Mesenchymal stem cell (in vitro differentiated cells and primary cell): ENCODE data around the gene PPP1R36.
"Not testable (repeated sequence)": the region's sequence is repeated elsewhere in the genome, so short reads cannot be mapped to it uniquely, and the experiment has no call there.

Experiments
- DNase-seq: peaks from one replicate; pipeline ENCODE4 v3.0.0-alpha.2; 2013
- H2AFZ ChIP-seq: one replicate; pipeline ENCODE4 v1.6.1; 2013; ENCODE audit warnings: low read depth, mild to moderate bottlenecking, control low read depth, inconsistent platforms, low read length, moderate library complexity
- H2AK5ac ChIP-seq: 2 replicates; pipeline ENCODE4 v1.6.1; 2013; ENCODE audit warnings: low read length, moderate library complexity, mild to moderate bottlenecking, inconsistent platforms; ENCODE audit not compliant: severe bottlenecking
- H2BK120ac ChIP-seq: one replicate; pipeline ENCODE4 v1.6.1; 2013; ENCODE audit warnings: low read depth, mild to moderate bottlenecking, inconsistent platforms, low read length, moderate library complexity
- H2BK12ac ChIP-seq, 2 experiments: one replicate each; pipeline ENCODE4 v1.6.1; 2013; ENCODE audit warnings: inconsistent platforms in 2 of 2, low read length in 2 of 2, mild to moderate bottlenecking in 2 of 2, moderate library complexity in 2 of 2, control low read depth in 1 of 2
- H2BK15ac ChIP-seq: one replicate; pipeline ENCODE4 v1.6.1; 2013; ENCODE audit warnings: mild to moderate bottlenecking, low read depth, inconsistent platforms; ENCODE audit not compliant: poor library complexity, severe bottlenecking
- H2BK5ac ChIP-seq: 2 replicates; pipeline ENCODE4 v1.6.1; 2013; ENCODE audit warnings: low read depth, mild to moderate bottlenecking, low read length, control low read depth, inconsistent platforms; ENCODE audit not compliant: poor library complexity, severe bottlenecking
- H3K14ac ChIP-seq, 2 experiments: one replicate each; pipeline ENCODE4 v1.6.1; 2013; ENCODE audit warnings: inconsistent platforms in 2 of 2, low read length in 2 of 2, control low read depth in 1 of 2, mild to moderate bottlenecking in 1 of 2, moderate library complexity in 1 of 2
- H3K18ac ChIP-seq, 2 experiments: one replicate each; pipeline ENCODE4 v1.6.1; 2013; ENCODE audit warnings: inconsistent platforms in 2 of 2, low read length in 2 of 2, control low read depth in 1 of 2, low read depth in 1 of 2, mild to moderate bottlenecking in 1 of 2
- H3K23ac ChIP-seq, 2 experiments: one replicate each; pipeline ENCODE4 v1.6.1; 2013; ENCODE audit warnings: inconsistent platforms in 2 of 2, low read length in 2 of 2, mild to moderate bottlenecking in 2 of 2, moderate library complexity in 2 of 2, control low read depth in 1 of 2
- H3K27ac ChIP-seq: 2 replicates; pipeline ENCODE4 v1.5.1; 2013; ENCODE audit warnings: mild to moderate bottlenecking, moderate library complexity, low read length, control low read depth, inconsistent platforms; ENCODE audit not compliant: poor library complexity, severe bottlenecking
- H3K27me3 ChIP-seq, 2 experiments: 2 replicates each; pipeline versions ENCODE4 v1.6.1 to v1.7.0; 2013; ENCODE audit warnings: low read length in 2 of 2, mild to moderate bottlenecking in 2 of 2, moderate library complexity in 2 of 2, control low read depth in 1 of 2, inconsistent platforms in 1 of 2; ENCODE audit not compliant: control insufficient read depth in 1 of 2, insufficient read depth in 1 of 2
- H3K36me3 ChIP-seq, 2 experiments: 2 replicates each; pipeline versions ENCODE4 v1.6.1 to v1.7.0; 2013; ENCODE audit warnings: low read length in 2 of 2, control low read depth in 1 of 2, inconsistent platforms in 1 of 2, low read depth in 1 of 2, mild to moderate bottlenecking in 1 of 2; ENCODE audit not compliant: insufficient read depth in 2 of 2, control insufficient read depth in 1 of 2
- H3K4ac ChIP-seq, 2 experiments: one replicate each; pipeline ENCODE4 v1.6.1; 2013; ENCODE audit warnings: inconsistent platforms in 2 of 2, low read length in 2 of 2, mild to moderate bottlenecking in 2 of 2, moderate library complexity in 2 of 2, control low read depth in 1 of 2, low read depth in 1 of 2
- H3K4me1 ChIP-seq: 2 replicates; pipeline ENCODE4 v1.6.1; 2013; ENCODE audit warnings: low read depth, low read length, control low read depth; ENCODE audit not compliant: control insufficient read depth, insufficient read depth
- H3K4me2 ChIP-seq: 2 replicates; pipeline ENCODE4 v1.6.1; 2013; ENCODE audit warnings: low read length, mild to moderate bottlenecking, inconsistent platforms; ENCODE audit not compliant: poor library complexity, severe bottlenecking
- H3K4me3 ChIP-seq, 2 experiments: 2 replicates each; pipeline versions ENCODE4 v1.5.1 to v1.7.0; 2013; ENCODE audit warnings: low read length in 2 of 2, mild to moderate bottlenecking in 2 of 2, control low read depth in 1 of 2, low read depth in 1 of 2; ENCODE audit not compliant: insufficient read depth in 1 of 2
- H3K79me1 ChIP-seq: replicated peaks from 2 replicates; pipeline ENCODE4 v1.6.1; 2013; ENCODE audit warnings: mild to moderate bottlenecking, control low read depth, low read length, inconsistent platforms; ENCODE audit not compliant: poor library complexity, severe bottlenecking
- H3K9ac ChIP-seq: 2 replicates; pipeline ENCODE4 v1.7.0; 2013; ENCODE audit warnings: mild to moderate bottlenecking, low read length, moderate library complexity
- H3K9me3 ChIP-seq: 2 replicates; pipeline ENCODE4 v1.7.0; 2013; ENCODE audit warnings: mild to moderate bottlenecking, low read length; ENCODE audit not compliant: control insufficient read depth
- H4K8ac ChIP-seq: one replicate; pipeline ENCODE4 v1.6.1; 2013; ENCODE audit warnings: inconsistent platforms, mild to moderate bottlenecking, low read length, moderate library complexity
- H4K91ac ChIP-seq: one replicate; pipeline ENCODE4 v1.6.1; 2013; ENCODE audit warnings: mild to moderate bottlenecking, low read length, inconsistent platforms
- WGBS: methylation state at CpG from one replicate; pipeline ENCODE4 v1.1.7; 2013; ENCODE audit warnings: mixed read lengths; 5-methylcytosine and 5-hydroxymethylcytosine counted together

PPP1R36 gene

DNA sequence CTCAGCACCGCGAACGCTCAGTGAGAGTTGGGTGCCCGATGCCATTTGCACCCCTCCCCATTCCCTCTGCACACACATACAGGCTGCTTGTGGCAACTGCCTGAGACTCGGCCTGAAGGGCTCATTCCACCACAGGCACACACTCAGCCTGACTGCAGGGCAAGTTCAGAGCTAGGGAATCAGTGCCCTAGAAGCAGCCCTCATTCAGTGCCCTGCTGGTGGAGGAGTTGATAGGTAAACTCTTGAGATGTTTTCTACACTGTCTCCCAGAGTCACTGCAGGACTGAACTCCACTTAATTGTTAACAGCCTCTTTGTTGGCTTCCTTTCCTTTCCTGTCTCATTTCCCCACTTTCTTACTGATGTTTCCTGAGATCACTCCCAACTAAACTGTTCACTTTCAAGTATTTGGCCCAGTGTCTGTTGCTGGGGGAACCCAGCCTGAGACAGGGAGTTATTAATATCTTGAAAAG is 16.9 kb downstream of the PPP1R36 start:
- no peak overlapping the region for H4K91ac ChIP-seq
- peak overlapping the region; percentile 4 for H4K8ac ChIP-seq
- no peak overlapping the region for H3K4ac ChIP-seq
- no peaks in the 10 kb centered on the region for H3K36me3 ChIP-seq
- no peaks in the 10 kb centered on the region for H3K27me3 ChIP-seq
- no peak overlapping the region for H3K27ac ChIP-seq
- no peak overlapping the region for H3K23ac ChIP-seq
- no peak overlapping the region for H3K4me2 ChIP-seq
- peak overlapping the region; percentile 64 for H3K9ac ChIP-seq
- H3K9me3 ChIP-seq: no peaks in the 10 kb centered on the region
- H2BK12ac ChIP-seq: peak overlapping the region; percentile 6 to 7
- H2BK120ac ChIP-seq: no peak overlapping the region
- H2AK5ac ChIP-seq: no peak overlapping the region
- peak overlapping the region; percentile 2 to 58 for H3K18ac ChIP-seq
- no peak overlapping the region for H2BK15ac ChIP-seq
- H2BK5ac ChIP-seq: no peak overlapping the region
- peak overlapping the region; percentile 6 for H2AFZ ChIP-seq
- no peaks in the 10 kb centered on the region for H3K79me1 ChIP-seq
- no peak overlapping the region for H3K14ac ChIP-seq
- no peak overlapping the region for H3K4me3 ChIP-seq
- peaks cover 3% of the 10 kb centered on the region for H3K4me1 ChIP-seq
- 87% methylated on average over 5 of the region's 5 CpGs for WGBS
- DNase-seq: no peak

DNA sequence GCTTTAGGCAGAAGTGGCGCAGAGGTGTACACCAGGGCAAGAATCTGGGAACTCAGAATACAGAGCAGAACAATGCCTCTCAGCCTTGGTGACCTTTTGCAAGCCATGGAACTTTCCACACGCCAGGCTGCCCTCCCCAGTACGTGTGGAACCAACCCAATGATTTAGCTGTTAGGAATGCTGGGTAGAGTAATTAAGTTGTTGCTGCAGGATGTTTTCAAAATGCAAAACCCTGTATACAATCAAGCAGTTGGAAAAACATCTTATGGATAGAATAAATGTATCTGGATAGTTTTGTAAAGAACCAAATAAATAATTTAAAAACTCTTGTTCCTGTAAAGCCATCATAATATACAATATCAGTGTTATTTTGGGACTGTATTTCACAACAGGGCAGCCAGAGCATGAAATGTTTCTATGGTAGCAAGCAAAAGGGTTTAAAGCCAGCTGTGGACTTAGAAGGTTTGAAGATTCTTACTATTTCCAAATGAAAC is 19.4 kb downstream of the PPP1R36 start:
- Histone ChIP-seq H2BK5ac (no peak overlapping the region), H3K4ac (no peak overlapping the region), H3K27ac (peak overlapping the region; percentile 81), H2AFZ (no peak overlapping the region), H2BK12ac (no peak overlapping the region), H2BK15ac (no peak overlapping the region), H3K79me1 (no peaks in the 10 kb centered on the region), H3K18ac (no peak overlapping the region), H2AK5ac (no peak overlapping the region), H4K8ac (no peak overlapping the region), H3K9ac (peak overlapping the region; percentile 71), H3K36me3 (no peaks in the 10 kb centered on the region), H3K9me3 (no peaks in the 10 kb centered on the region), H4K91ac (no peak overlapping the region), H3K23ac (no peak overlapping the region), H3K4me2 (no peak overlapping the region), H3K14ac (no peak overlapping the region), H3K4me1 (peaks cover 3% of the 10 kb centered on the region), H2BK120ac (no peak overlapping the region), H3K27me3 (no peaks in the 10 kb centered on the region), H3K4me3 (peak overlapping the region in 1 of 2 experiments; percentile 2)
- 36% methylated on average over 1 of the region's 3 CpGs for WGBS
- DNase-seq: peak; percentile 91

DNA sequence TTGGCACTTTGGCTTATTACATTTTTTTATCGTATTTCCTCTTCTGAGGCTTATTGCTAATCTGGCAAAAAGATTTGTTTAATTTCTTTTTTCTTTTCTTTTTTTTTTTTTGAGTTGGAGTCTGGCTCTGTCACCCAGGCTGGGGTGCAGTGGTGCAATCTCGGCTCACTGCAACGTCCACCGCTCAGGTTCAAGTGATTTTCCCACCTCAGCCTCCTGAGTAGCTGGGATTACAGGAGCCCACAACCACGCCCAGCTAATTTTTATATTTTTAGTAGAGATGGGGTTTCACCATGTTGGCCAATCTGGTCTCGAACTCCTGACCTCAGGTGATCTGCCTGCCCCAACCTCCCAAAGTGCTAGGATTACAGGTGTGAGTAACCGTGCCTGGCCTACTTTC is 19.9 kb downstream of the PPP1R36 start:
- 89% methylated on average over 5 of the region's 7 CpGs for WGBS
- not testable (repeated sequence) for DNase-seq, H3K4me1 ChIP-seq, H4K8ac ChIP-seq, H2BK5ac ChIP-seq, H3K23ac ChIP-seq, H3K79me1 ChIP-seq, H4K91ac ChIP-seq, H2BK12ac ChIP-seq, H2AK5ac ChIP-seq, H3K9me3 ChIP-seq, H2BK120ac ChIP-seq, H3K27me3 ChIP-seq, H2BK15ac ChIP-seq, H2AFZ ChIP-seq, H3K4ac ChIP-seq, H3K14ac ChIP-seq, H3K4me2 ChIP-seq, H3K36me3 ChIP-seq, H3K27ac ChIP-seq
- peak overlapping the region in 1 of 2 experiments; percentile 2 for H3K4me3 ChIP-seq
- peak overlapping the region; percentile 71 for H3K9ac ChIP-seq
- H3K18ac ChIP-seq: peak overlapping the region in 1 of 2 experiments; percentile 12

DNA sequence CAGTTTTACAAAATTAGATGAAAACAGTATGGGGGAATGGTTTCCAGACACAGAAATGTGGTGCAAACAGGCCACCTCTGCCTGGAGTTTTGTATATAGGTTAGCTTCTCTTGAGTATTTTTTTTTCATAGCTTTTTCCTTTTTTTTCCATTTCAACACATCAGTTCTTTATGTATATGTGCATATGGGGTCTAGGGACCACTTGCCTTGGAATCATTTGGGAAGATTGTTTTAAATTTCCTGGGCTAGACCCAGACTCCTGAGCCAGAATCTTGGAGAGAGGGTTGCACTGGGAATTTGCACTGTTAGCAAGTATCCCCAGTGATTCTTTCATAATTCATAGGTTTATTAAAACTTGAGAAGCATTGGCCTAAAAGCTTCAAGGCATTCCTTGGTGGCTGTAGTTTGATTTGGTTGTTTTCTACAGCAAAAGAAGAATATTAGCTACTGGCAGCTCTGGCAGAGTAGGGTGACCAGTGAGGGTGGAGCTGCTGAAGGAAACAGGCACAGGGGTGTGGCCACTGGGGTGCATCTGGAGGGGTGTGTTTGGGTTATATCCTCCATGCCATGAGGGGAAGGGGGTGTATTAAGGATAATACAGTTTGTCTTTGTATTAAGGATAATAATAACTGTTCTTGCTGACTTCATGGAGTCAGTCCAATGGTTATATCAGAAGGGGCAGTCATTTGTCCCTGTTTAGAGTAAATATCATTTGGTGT is 22.8 kb downstream of the PPP1R36 start:
- Histone ChIP-seq H2AK5ac (no peak overlapping the region), H4K8ac (no peak overlapping the region), H2AFZ (no peak overlapping the region), H3K4me1 (no peaks in the 10 kb centered on the region), H3K4ac (no peak overlapping the region), H3K18ac (no peak overlapping the region), H4K91ac (no peak overlapping the region), H2BK15ac (no peak overlapping the region), H3K9me3 (no peaks in the 10 kb centered on the region), H3K79me1 (no peaks in the 10 kb centered on the region), H2BK12ac (no peak overlapping the region), H3K27ac (no peak overlapping the region), H3K36me3 (no peaks in the 10 kb centered on the region), H3K4me2 (no peak overlapping the region), H2BK120ac (no peak overlapping the region), H3K27me3 (no peaks in the 10 kb centered on the region), H3K23ac (no peak overlapping the region), H3K9ac (no peak overlapping the region), H2BK5ac (no peak overlapping the region), H3K14ac (no peak overlapping the region), H3K4me3 (no peak overlapping the region)
- DNase-seq: no peak
